Spleen (tissue), 11 donors: Measurements from ENCODE around the gene FHIT. TPM values are rescaled to one million over a fixed set of nuclear protein-coding genes. Genes with fewer than 3 reads are reported as not detected.

ENCODE experiments used
- DNase-seq: peaks from one replicate; pipeline ENCODE4 v3.0.0-alpha.2; 2020
- H3K27ac ChIP-seq, 8 donors: fragments of 200-600 bp; sonication (generic) in 7 of 8; 1 replicate in 4 of 8; 2 replicates in 4 of 8; pipeline versions ENCODE4 v1.5.0 to v1.8.0; 2016 to 2021; ENCODE audit warnings: inconsistent platforms in 4 of 8, mild to moderate bottlenecking in 4 of 8, moderate library complexity in 1 of 8
- H3K27me3 ChIP-seq, 7 donors: fragments of 200-600 bp; sonication (generic) in 6 of 7; replicated peaks in 1 of 7; 1 replicate in 4 of 7; 2 replicates in 3 of 7; pipeline versions ENCODE4 v1.5.0 to v1.8.0; 2016 to 2021; ENCODE audit warnings: inconsistent platforms in 3 of 7, mild to moderate bottlenecking in 1 of 7
- H3K36me3 ChIP-seq, 6 donors: fragments of 200-600 bp; sonication (generic) in 5 of 6; 1 replicate in 4 of 6; 2 replicates in 2 of 6; pipeline versions ENCODE4 v1.5.0 to v1.8.0; 2016 to 2021; ENCODE audit warnings: inconsistent platforms in 2 of 6
- H3K4me1 ChIP-seq, 6 donors: fragments of 200-600 bp; sonication (generic) in 5 of 6; 1 replicate in 3 of 6; 2 replicates in 3 of 6; pipeline versions ENCODE4 v1.5.0 to v1.8.0; 2016 to 2021; ENCODE audit warnings: inconsistent platforms in 3 of 6
- H3K4me3 ChIP-seq, 8 donors: fragments of 200-600 bp; sonication (generic) in 7 of 8; 1 replicate in 4 of 8; 2 replicates in 4 of 8; pipeline versions ENCODE4 v1.5.0 to v1.8.0; 2016 to 2021; ENCODE audit warnings: inconsistent platforms in 4 of 8, mild to moderate bottlenecking in 4 of 8, moderate library complexity in 2 of 8
- H3K9me3 ChIP-seq, 8 donors: fragments of 200-600 bp; sonication (generic) in 7 of 8; 1 replicate in 4 of 8; 2 replicates in 4 of 8; pipeline versions ENCODE4 v1.5.0 to v1.8.0; 2016 to 2021; ENCODE audit warnings: inconsistent platforms in 4 of 8
- CTCF ChIP-seq, 11 experiments: fragments of 200-600 bp in 7 of 11; fragments of 450-650 bp in 4 of 11; sonication (generic) in 4 of 11; IDR thresholded peaks in 8 of 11; conservative IDR thresholded peaks in 3 of 11; 1 replicate in 7 of 11; 2 replicates in 4 of 11; pipeline versions ENCODE4 v1.4.0 to v1.8.0; 2016 to 2021; ENCODE audit warnings: antibody characterized with exemption in 11 of 11, inconsistent platforms in 4 of 11, mild to moderate bottlenecking in 1 of 11
- POLR2A ChIP-seq, 3 donors: fragments of 450-650 bp; IDR thresholded peaks; one replicate each; pipeline ENCODE4 v1.5.1; 2017; ENCODE audit warnings: antibody characterized with exemption in 3 of 3, mild to moderate bottlenecking in 1 of 3
- POLR2AphosphoS5 ChIP-seq, 3 donors: sonication (generic); formaldehyde crosslinking; IDR thresholded peaks; one replicate each; pipeline ENCODE4 v1.5.1; 2017; ENCODE audit warnings: antibody characterized with exemption in 3 of 3
- WGBS, 5 donors: extraction: QIAGEN DNeasy Blood & Tissue Kit in 3 of 5; methylation state at CpG; one replicate each; pipeline versions ENCODE4 v1.1.5 to v1.1.7; 2013 to 2018; 5-methylcytosine and 5-hydroxymethylcytosine counted together
- intact Hi-C: fragments of 100-400 bp; cut with DNase I; formaldehyde crosslinking; loops from one replicate; pipeline ENCODE4 v1.15.0; 2023; ENCODE audit warnings: low total_unique reads
- polyA plus RNA-seq, 3 donors: library from polyadenylated mRNA; stranded (reverse); fragments of 200-250 nt; gene quantifications; one replicate each; pipeline ENCODE4 v1.2.1, GENCODE V29; 2013
- total RNA-seq, 7 donors: library from RNA; depleted of rRNA in 3 of 7; stranded (reverse); fragments of >200 nt in 3 of 7; fragmentation: NEBNext Ultra II Directional in 4 of 7; extraction: Animal tissue kit (Norgen Biotek cat#: 25700) in 4 of 7; gene quantifications; one replicate each; pipeline versions ENCODE4 v1.1.0 to v1.2.1, GENCODE V29; 2016 to 2021
- donor health status: healthy with polysubstance abuse.
- donor health status: DM: no; HTN: no; CAD: no; lungs with moderate emphysema.
- donor health status: DM: no; HTN: no; CAD: no.
- donor health status: Bipolar disorder and iron deficiency.
- donor health status: healthy.
- donor health status: DM: no; HTN: no; CAD: no.
- donor health status: DM: yes; HTN: yes; CAD: no.

Gene FHIT
- total and polyA plus RNA-seq, 10 donors: 4.1 to 23.1 (median 12.2) TPM

DNA sequence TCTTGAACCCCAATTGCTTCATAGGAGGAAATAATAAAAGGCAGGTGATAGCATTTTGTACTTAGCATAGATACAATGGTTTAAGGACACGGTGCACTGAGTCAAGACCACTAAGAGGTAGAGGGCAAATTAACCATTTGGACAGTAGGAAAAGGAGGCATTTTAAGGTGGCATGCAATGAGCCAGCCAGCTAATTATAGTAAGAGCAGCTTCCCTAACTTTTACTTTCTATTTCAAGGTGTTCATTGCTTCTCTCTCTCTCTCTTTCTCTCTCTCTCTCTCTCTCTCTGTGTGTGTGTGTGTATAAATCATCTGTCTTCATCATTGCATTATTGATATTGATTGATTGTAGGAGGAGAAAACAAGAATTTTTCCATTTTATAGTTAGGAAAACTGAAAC is 1461.0 kb downstream of the FHIT start:
- Histone ChIP-seq H3K27ac (no peak overlapping the region), H3K36me3 (no peaks in the 10 kb centered on the region), H3K4me1 (no peaks in the 10 kb centered on the region), H3K4me3 (no peak overlapping the region), H3K9me3 (no peaks in the 10 kb centered on the region), H3K27me3 (no peaks in the 10 kb centered on the region)
- DNase-seq: no peak
- no peak for TF ChIP-seq POLR2AphosphoS5 (IDR thresholded peaks at IDR 0.05)
- no peak for TF ChIP-seq POLR2A (IDR thresholded peaks at IDR 0.05)
- no peak for TF ChIP-seq CTCF (IDR thresholded peaks at IDR 0.05 in 8 of 11, conservative IDR thresholded peaks at IDR 0.05 in 3 of 11)
- WGBS, 5 donors: 57 to 90% (median 71%) methylated on average over 1 of the region's 1 CpG
- intact Hi-C loops: no loop called here

GRCh38 chr3:59788801-59789200 is 1462.5 kb downstream of the FHIT start:
- H3K9me3 ChIP-seq: no peaks in the 10 kb centered on the region
- TF ChIP-seq POLR2A (IDR thresholded peaks at IDR 0.05) (no peak), POLR2AphosphoS5 (IDR thresholded peaks at IDR 0.05) (no peak), CTCF (IDR thresholded peaks at IDR 0.05 in 8 of 11, conservative IDR thresholded peaks at IDR 0.05 in 3 of 11) (no peak)
- no peak overlapping the region for H3K4me3 ChIP-seq
- 91 to 98% (median 95%) methylated on average over 4 of the region's 4 CpGs for WGBS, 5 donors
- no peak for DNase-seq
- no peaks in the 10 kb centered on the region for H3K36me3 ChIP-seq
- H3K27me3 ChIP-seq: no peaks in the 10 kb centered on the region
- intact Hi-C loops: no loop called here
- peaks cover 0 to 7% (median 2%) of the 10 kb centered on the region in 6 donors for H3K4me1 ChIP-seq
- H3K27ac ChIP-seq: no peak overlapping the region

DNA sequence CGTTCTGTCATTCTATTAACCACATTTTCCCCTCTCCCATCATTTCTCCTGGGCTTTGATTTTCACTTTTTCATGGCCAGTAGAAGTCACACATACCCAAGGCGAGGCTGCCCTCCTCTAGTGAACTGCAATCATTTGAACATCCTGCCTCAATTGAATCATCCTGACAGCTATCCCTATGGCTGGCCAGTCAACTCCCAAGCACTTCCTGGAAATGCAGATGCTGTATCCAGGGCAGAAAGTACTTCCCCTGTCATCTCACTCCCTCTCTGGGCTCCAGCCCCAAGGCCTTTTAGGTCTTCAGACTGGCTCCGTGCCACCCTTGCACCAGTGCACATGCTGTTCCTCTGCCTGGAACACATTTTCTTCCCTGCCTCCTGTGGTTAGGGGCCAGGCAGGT is 1463.1 kb downstream of the FHIT start:
- no peaks in the 10 kb centered on the region for H3K9me3 ChIP-seq
- intact Hi-C loops: no loop called here
- H3K27me3 ChIP-seq: no peaks in the 10 kb centered on the region
- TF ChIP-seq POLR2A (IDR thresholded peaks at IDR 0.05) (no peak), CTCF (IDR thresholded peaks at IDR 0.05 in 8 of 11, conservative IDR thresholded peaks at IDR 0.05 in 3 of 11) (no peak), POLR2AphosphoS5 (IDR thresholded peaks at IDR 0.05) (no peak)
- no peak overlapping the region for H3K27ac ChIP-seq
- H3K36me3 ChIP-seq: no peaks in the 10 kb centered on the region
- no peak overlapping the region for H3K4me3 ChIP-seq
- WGBS, 5 donors: 71 to 92% (median 82%) methylated on average over 3 of the region's 3 CpGs
- no peak for DNase-seq
- peaks cover 0 to 11% (median 3%) of the 10 kb centered on the region in 6 donors for H3K4me1 ChIP-seq

GRCh38 chr3:59786374-59786773 is 1464.9 kb downstream of the FHIT start:
- WGBS, 5 donors: 95 to 98% (median 96%) methylated on average over 6 of the region's 6 CpGs
- H3K4me1 ChIP-seq: peaks cover 0 to 11% (median 3%) of the 10 kb centered on the region in 6 donors
- no peak for TF ChIP-seq POLR2AphosphoS5 (IDR thresholded peaks at IDR 0.05)
- no peak overlapping the region for H3K4me3 ChIP-seq
- intact Hi-C loops: no loop called here
- H3K27me3 ChIP-seq: no peaks in the 10 kb centered on the region
- no peak overlapping the region for H3K27ac ChIP-seq
- DNase-seq: no peak
- H3K36me3 ChIP-seq: no peaks in the 10 kb centered on the region
- H3K9me3 ChIP-seq: no peaks in the 10 kb centered on the region

- H3K27me3 ChIP-seq: no peaks in the 10 kb centered on the region
- no peaks in the 10 kb centered on the region for H3K9me3 ChIP-seq
- intact Hi-C loops: no loop called here
- H3K27ac ChIP-seq: no peak overlapping the region
- peaks cover 0 to 11% (median 3%) of the 10 kb centered on the region in 6 donors for H3K4me1 ChIP-seq
- TF ChIP-seq POLR2A (IDR thresholded peaks at IDR 0.05): no peak
- TF ChIP-seq POLR2AphosphoS5 (IDR thresholded peaks at IDR 0.05): no peak
- no peak for TF ChIP-seq CTCF (IDR thresholded peaks at IDR 0.05 in 8 of 11, conservative IDR thresholded peaks at IDR 0.05 in 3 of 11)
- H3K36me3 ChIP-seq: no peaks in the 10 kb centered on the region
- no peak overlapping the region for H3K4me3 ChIP-seq
- WGBS, 5 donors: 87 to 100% (median 94%) methylated on average over 1 of the region's 1 CpG
- no peak for DNase-seq
Observed at GRCh38 chr3:59784164-59784563, 1467.1 kb downstream of the FHIT start.
